Fibroblast of lung (primary cell): ENCODE data around the gene SCN10A. TPM values are rescaled to one million over a fixed set of nuclear protein-coding genes. Genes with fewer than 3 reads are reported as not detected.
A peak's percentile ranks its signal among the peaks of the same experiment; 100 is the strongest.

Source experiments
- DNase-seq, 2 donors: peaks; one replicate each; pipeline versions ENCODE4 v3.0.0 to v3.0.0-alpha.2; 2010; ENCODE audit warnings: low read depth in 2 of 2
- H2AFZ ChIP-seq: 2 replicates; pipeline ENCODE4 v1.5.1; 2012; ENCODE audit warnings: low read length, control low read depth, inconsistent platforms
- H3K27ac ChIP-seq: 2 replicates; pipeline ENCODE4 v1.5.1; 2011; ENCODE audit warnings: low read length, control low read depth; ENCODE audit not compliant: insufficient read depth
- H3K27me3 ChIP-seq: 2 replicates; pipeline ENCODE4 v1.5.1; 2011; ENCODE audit warnings: mild to moderate bottlenecking, low read length; ENCODE audit not compliant: control insufficient read depth, insufficient read depth
- H3K36me3 ChIP-seq: 2 replicates; pipeline ENCODE4 v1.5.1; 2011; ENCODE audit warnings: low read length; ENCODE audit not compliant: control insufficient read depth, insufficient read depth
- H3K4me1 ChIP-seq: 2 replicates; pipeline ENCODE4 v1.5.1; 2011; ENCODE audit warnings: low read length; ENCODE audit not compliant: control insufficient read depth, insufficient read depth; ENCODE audit errors: extremely low read depth
- H3K4me2 ChIP-seq: 2 replicates; pipeline ENCODE4 v1.5.1; 2011; ENCODE audit warnings: low read length, control low read depth; ENCODE audit not compliant: insufficient read depth; ENCODE audit errors: extremely low read depth
- H3K4me3 ChIP-seq, 4 experiments: fragments of 200-600 bp in 1 of 4; sonication (generic) in 1 of 4; replicated peaks in 1 of 4; 2 replicates each; pipeline ENCODE4 v1.5.1; 2011 to 2016; ENCODE audit warnings: low read length in 4 of 4, low read depth in 3 of 4, mild to moderate bottlenecking in 3 of 4, control low read depth in 2 of 4, inconsistent platforms in 1 of 4, mixed read lengths in 1 of 4; ENCODE audit not compliant: insufficient read depth in 1 of 4; ENCODE audit errors: control extremely low read depth in 1 of 4
- H3K79me2 ChIP-seq: 2 replicates; pipeline ENCODE4 v1.5.1; 2012; ENCODE audit warnings: mild to moderate bottlenecking, low read length, inconsistent platforms; ENCODE audit not compliant: control insufficient read depth, insufficient read depth
- H3K9ac ChIP-seq: 2 replicates; pipeline ENCODE4 v1.5.1; 2011; ENCODE audit warnings: mild to moderate bottlenecking, low read length, control low read depth; ENCODE audit not compliant: insufficient read depth
- H3K9me3 ChIP-seq: 2 replicates; pipeline ENCODE4 v1.5.1; 2012; ENCODE audit warnings: low read depth, low read length; ENCODE audit not compliant: control insufficient read depth, insufficient read depth
- H4K20me1 ChIP-seq: 2 replicates; pipeline ENCODE4 v1.5.1; 2011; ENCODE audit warnings: low read length; ENCODE audit not compliant: control insufficient read depth, insufficient read depth; ENCODE audit errors: extremely low read depth
- EZH2 ChIP-seq: IDR thresholded peaks from 2 replicates; pipeline ENCODE4 v1.5.1; 2012; ENCODE audit warnings: low read length, control low read depth, mild to moderate bottlenecking; ENCODE audit errors: missing control alignments
- polyA plus RNA-seq, 2 donors: library from polyadenylated mRNA; depleted of rRNA in 1 of 2; stranded (reverse) in 1 of 2; unstranded in 1 of 2; fragments of >200 nt; gene quantifications; 2 replicates each; pipeline ENCODE4 v1.2.1, GENCODE V29; 2011 to 2012; ENCODE audit warnings: missing spikeins in 1 of 2
- total RNA-seq: library from RNA; depleted of rRNA; stranded (reverse); fragments of >200 nt; gene quantifications from 2 replicates; pipeline ENCODE4 v1.2.1, GENCODE V29; 2014
- TF ChIP-seq, protein P1 (sequence below), 2 donors: IDR thresholded peaks in 1 of 2; conservative IDR thresholded peaks in 1 of 2; 1 replicate in 1 of 2; 2 replicates in 1 of 2; pipeline ENCODE4 v1.5.1; 2011 to 2012; ENCODE audit warnings: low read length in 2 of 2, control low read depth in 1 of 2, inconsistent platforms in 1 of 2, low read depth in 1 of 2, mild to moderate bottlenecking in 1 of 2

The SCN10A gene
- total and polyA plus RNA-seq, 2 donors (not counting 1 experiment from before 2014, with no cell fraction given), result not detected

DNA sequence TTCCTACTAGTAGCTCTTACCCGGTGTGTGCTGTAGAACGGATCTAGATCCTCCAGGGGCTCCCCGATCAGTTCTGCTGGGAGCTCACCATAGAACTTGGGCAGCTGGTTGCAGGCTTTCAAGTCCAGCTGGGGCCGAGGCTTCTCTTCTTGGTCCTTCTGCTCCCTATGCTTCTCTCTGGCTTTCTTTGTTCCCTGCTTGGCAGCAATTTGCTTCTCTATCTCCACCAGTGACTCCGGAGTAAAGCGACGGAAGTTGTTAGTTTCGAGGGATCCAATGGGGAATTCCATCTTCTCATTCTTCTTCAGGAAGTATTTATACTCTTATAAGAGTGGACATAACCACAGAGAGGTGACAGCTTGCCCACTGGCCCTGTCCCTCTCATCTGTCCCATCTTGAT is 22.3 kb downstream of the SCN10A start:
- H2AFZ ChIP-seq, result no peak overlapping the region
- no peaks in the 10 kb centered on the region for H3K27me3 ChIP-seq
- H3K4me2 ChIP-seq, result no peak overlapping the region
- no peaks in the 10 kb centered on the region for H3K9me3 ChIP-seq
- H3K4me1 ChIP-seq, result no peaks in the 10 kb centered on the region
- H4K20me1 ChIP-seq, result no peaks in the 10 kb centered on the region
- DNase-seq, result no peak
- TF ChIP-seq, protein P1, sequence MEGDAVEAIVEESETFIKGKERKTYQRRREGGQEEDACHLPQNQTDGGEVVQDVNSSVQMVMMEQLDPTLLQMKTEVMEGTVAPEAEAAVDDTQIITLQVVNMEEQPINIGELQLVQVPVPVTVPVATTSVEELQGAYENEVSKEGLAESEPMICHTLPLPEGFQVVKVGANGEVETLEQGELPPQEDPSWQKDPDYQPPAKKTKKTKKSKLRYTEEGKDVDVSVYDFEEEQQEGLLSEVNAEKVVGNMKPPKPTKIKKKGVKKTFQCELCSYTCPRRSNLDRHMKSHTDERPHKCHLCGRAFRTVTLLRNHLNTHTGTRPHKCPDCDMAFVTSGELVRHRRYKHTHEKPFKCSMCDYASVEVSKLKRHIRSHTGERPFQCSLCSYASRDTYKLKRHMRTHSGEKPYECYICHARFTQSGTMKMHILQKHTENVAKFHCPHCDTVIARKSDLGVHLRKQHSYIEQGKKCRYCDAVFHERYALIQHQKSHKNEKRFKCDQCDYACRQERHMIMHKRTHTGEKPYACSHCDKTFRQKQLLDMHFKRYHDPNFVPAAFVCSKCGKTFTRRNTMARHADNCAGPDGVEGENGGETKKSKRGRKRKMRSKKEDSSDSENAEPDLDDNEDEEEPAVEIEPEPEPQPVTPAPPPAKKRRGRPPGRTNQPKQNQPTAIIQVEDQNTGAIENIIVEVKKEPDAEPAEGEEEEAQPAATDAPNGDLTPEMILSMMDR (conservative IDR thresholded peaks at IDR 0.05 in 1 of 2, IDR thresholded peaks at IDR 0.05 in 1 of 2; ENCODE audit: low read depth in 1 of 2, low read length in 2 of 2), result no peak
- no peak overlapping the region for H3K9ac ChIP-seq
- H3K27ac ChIP-seq, result no peak overlapping the region
- no peaks in the 10 kb centered on the region for H3K36me3 ChIP-seq
- H3K79me2 ChIP-seq, result no peaks in the 10 kb centered on the region
- H3K4me3 ChIP-seq, result no peak overlapping the region

GRCh38 chr3:38792983-38793382 is 23.0 kb downstream of the SCN10A start:
- H3K4me3 ChIP-seq, result no peak overlapping the region
- no peak overlapping the region for H3K4me2 ChIP-seq
- no peaks in the 10 kb centered on the region for H3K79me2 ChIP-seq
- H2AFZ ChIP-seq, result no peak overlapping the region
- no peaks in the 10 kb centered on the region for H3K4me1 ChIP-seq
- no peaks in the 10 kb centered on the region for H3K27me3 ChIP-seq
- H3K27ac ChIP-seq, result no peak overlapping the region
- no peak for TF ChIP-seq EZH2
- TF ChIP-seq, protein P1 (conservative IDR thresholded peaks at IDR 0.05 in 1 of 2, IDR thresholded peaks at IDR 0.05 in 1 of 2; ENCODE audit: low read depth in 1 of 2, low read length in 2 of 2), result no peak
- H4K20me1 ChIP-seq, result no peaks in the 10 kb centered on the region
- H3K9me3 ChIP-seq, result no peaks in the 10 kb centered on the region
- H3K36me3 ChIP-seq, result no peaks in the 10 kb centered on the region
- DNase-seq, result no peak
- H3K9ac ChIP-seq, result no peak overlapping the region

DNA sequence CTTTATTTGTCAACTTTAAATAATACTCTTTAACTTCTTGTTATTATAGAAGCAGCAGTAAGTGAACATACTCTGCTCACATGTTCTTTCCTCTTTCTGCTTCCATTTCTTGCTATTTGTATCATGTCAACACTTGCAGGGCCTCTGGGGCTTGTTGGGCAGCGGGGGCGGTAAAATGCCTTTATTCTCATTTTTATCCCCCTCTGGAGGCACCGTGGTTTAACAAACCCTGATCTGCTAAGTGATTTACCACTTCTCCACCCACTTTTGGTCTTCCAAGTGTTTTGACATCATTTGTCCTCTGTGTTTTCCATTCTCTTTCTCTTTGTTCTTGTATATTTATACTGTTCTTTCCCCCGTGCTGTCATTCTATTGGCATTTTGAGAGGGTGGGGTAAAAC is 33.9 kb downstream of the SCN10A start:
- Histone ChIP-seq H4K20me1 (no peaks in the 10 kb centered on the region), H3K27ac (no peak overlapping the region), H3K4me2 (no peak overlapping the region), H3K79me2 (no peaks in the 10 kb centered on the region), H3K4me1 (no peaks in the 10 kb centered on the region), H3K27me3 (no peaks in the 10 kb centered on the region), H2AFZ (no peak overlapping the region), H3K36me3 (no peaks in the 10 kb centered on the region), H3K9me3 (no peaks in the 10 kb centered on the region), H3K4me3 (no peak overlapping the region), H3K9ac (no peak overlapping the region)
- no peak for DNase-seq
- TF ChIP-seq, protein P1 (conservative IDR thresholded peaks at IDR 0.05 in 1 of 2, IDR thresholded peaks at IDR 0.05 in 1 of 2; ENCODE audit: low read depth in 1 of 2, low read length in 2 of 2), result peak in 1 of 2 donors; percentile 21
- TF ChIP-seq EZH2, result no peak
